GM19468 (cell line): ENCODE results near the gene SLC40A1.

Experiments used
- ATAC-seq: cut with Tn5 transposase; IDR thresholded peaks from one replicate; pipeline ENCODE4 v1.9.1; 2021; ENCODE audit warnings: mild to moderate bottlenecking, moderate library complexity, moderate number of reproducible peaks; ENCODE audit not compliant: unreplicated experiment; ENCODE audit errors: extremely low read depth

SLC40A1 gene

GRCh38 chr2:189544318-189545042, 36.1 kb downstream of the SLC40A1 start:
- no peak for ATAC-seq

- ATAC-seq, result no peak
Observed at GRCh38 chr2:189543367-189543766, 37.2 kb downstream of the SLC40A1 start.

GRCh38 chr2:189542145-189542882, 38.3 kb downstream of the SLC40A1 start:
- ATAC-seq, result no peak

GRCh38 chr2:189541591-189541990, 39.0 kb downstream of the SLC40A1 start:
- no peak for ATAC-seq

DNA sequence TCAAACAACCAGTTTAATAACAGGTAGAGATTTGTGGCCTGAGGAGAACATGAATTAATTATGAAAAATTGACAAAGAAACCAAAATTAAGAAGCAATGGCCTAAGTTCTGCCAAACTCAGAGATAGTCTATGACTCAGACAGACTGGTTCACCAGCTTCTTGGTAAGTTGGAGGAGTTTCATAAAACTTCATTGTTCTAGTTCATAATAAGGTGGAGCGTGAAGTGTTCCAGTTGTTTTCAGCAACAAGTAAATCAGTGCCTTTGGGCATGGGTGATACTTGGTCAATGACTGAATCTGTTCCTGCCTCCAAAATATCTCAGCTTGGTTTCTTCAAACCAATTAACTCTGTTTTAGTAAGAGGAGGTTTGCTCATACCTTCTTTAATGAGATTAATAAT, 40.0 kb downstream of the SLC40A1 start:
- ATAC-seq, result no peak

GRCh38 chr2:189538402-189538801, 42.2 kb downstream of the SLC40A1 start:
- no peak for ATAC-seq

DNA sequence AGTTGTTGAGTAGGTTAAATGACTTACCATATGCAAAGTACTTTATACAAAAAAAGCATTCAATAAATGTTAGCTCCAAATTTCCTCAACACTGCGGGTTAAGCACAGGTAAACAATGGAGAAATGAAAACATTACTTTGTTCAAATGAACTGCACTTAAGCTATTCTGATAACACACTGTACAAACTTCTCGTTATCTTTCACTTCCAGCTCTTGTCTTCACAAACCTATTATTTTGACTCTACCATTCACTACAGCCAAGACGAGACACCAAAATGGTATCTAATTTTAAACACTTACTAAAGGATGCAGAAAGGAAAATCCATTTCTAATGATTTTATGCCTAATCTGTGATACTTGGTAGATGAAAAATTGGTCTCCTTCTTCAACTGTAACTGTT, 43.8 kb downstream of the SLC40A1 start:
- no peak for ATAC-seq

- ATAC-seq, result no peak
Observed at GRCh38 chr2:189534854-189535832, 45.4 kb downstream of the SLC40A1 start.

GRCh38 chr2:189533288-189534035, 47.1 kb downstream of the SLC40A1 start:
- ATAC-seq, result no peak

- ATAC-seq, result no peak
Observed at GRCh38 chr2:189530965-189531637, 49.5 kb downstream of the SLC40A1 start.

DNA sequence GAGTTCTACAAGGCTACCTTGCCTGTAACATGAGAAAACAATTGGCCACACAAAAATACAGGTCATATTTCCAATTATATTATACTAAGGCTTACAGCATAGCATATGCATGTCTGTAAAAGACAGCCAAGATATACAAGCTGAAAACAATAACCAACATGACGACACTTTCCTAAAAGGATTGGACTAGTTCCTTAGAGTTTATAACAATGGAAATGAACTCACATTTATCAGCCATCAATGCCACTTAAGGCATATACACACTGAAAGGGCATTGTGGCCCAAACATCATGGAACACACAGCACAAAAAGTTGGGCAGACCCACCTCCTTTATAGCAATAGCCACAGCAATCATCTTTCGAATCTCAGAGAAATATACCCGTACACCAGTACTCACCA, 52.0 kb downstream of the SLC40A1 start:
- ATAC-seq, result no peak

DNA sequence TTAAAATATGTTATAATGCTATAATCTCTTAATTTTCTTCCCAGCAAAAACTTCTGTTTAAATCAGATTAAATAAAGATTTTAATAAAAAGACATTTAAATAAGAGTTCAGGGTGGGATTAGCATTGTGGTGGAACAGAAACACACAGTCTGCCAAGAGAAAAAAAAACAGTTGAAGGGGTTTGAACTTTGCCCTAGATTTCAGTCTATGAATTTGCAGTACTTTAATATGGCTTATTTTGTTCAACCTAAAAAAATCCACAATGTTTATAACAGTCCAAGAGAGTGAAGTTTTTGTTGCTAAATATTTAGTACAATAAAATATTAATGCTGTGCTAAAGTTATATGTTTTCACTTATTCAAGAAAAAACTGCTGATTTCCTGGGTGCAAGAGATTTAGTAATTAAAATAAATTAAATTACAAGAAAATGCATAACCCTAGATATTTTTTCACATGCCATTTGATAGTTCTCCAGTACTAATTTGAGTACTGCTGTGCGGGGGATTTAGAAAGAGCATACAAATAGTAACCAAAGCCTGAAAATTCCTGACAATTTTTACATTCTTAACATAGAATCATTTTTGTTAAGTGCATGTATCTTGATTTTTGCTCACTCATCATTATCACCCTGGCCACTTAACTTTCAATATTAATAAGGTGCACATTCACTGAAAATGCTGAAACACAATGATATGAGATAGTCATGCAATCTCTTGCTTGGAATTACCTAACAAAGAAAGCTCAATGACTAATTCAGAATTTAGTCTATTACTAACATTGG, 52.6 kb downstream of the SLC40A1 start:
- no peak for ATAC-seq

DNA sequence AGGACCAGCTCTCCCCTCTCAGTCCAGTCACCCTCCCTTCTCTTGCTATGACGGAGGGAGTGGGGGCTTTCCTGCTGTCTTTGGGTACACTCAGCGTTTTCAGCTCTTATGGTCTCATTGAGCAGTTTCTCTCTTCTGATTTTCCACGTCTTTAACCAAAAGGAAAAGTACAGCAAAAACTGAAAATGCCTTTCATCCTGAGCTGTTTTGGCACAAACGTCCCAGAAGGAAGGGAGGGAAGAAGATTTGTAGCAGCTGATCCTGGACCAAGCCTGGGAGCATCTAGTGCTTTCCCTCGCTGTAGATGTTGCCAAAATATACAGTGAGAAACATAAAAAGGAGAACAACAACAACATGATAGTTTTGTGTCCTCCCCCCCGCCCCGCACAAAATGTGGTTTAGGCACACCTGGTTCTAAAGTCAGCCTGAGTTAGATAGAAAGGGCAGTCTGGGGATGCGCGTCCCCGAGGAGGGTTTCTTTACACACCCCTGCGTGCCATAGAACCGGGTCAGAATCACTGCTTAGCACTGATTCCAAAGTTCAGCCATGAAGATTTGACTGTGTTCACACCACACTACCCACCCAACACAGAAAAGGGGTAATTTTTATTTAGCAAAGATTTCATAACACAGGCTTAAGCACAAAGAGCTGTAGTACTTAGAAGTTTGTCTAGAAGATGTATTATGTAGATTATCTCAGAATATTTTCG, 53.4 kb downstream of the SLC40A1 start:
- ATAC-seq, result no peak

- ATAC-seq, result no peak
Observed at GRCh38 chr2:189526241-189526640, 54.3 kb downstream of the SLC40A1 start.

DNA sequence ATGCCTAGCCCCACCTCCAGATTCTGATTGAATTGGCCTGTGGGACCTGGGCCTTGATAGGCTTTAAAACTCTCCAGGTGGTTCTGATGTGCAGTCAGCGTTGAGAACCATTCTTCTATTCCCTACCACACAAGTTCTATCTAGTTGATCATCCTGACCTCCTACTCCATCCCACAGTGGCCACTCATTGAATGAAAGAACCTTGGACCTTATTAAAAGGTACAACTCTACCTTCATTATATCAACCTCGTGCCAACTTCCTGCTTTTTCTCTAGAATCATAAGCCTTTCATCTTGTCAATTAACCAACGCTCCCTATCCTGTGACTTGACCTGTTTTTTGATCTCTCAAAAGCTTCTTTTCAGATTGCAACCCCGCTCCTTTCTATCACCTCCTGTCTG, 55.8 kb downstream of the SLC40A1 start:
- no peak for ATAC-seq

GRCh38 chr2:189522435-189523151, 58.0 kb downstream of the SLC40A1 start:
- no peak for ATAC-seq

GRCh38 chr2:189521699-189522434, 58.7 kb downstream of the SLC40A1 start:
- ATAC-seq, result no peak
